Right atrium auricular region (tissue), 2 donors: ENCODE results near the gene CFAP300. TPM values are rescaled to one million over a fixed set of nuclear protein-coding genes. Genes with fewer than 3 reads are reported as not detected.

Source experiments
- DNase-seq: peaks from one replicate; pipeline ENCODE4 v3.0.0-alpha.2; 2019; ENCODE audit warnings: low spot score
- H3K27ac ChIP-seq, 2 donors: fragments of 200-600 bp; sonication (generic); 1 replicate in 1 of 2; 2 replicates in 1 of 2; pipeline ENCODE4 v1.5.1; 2016 to 2019
- H3K27me3 ChIP-seq, 2 donors: fragments of 200-600 bp; sonication (generic); one replicate each; pipeline versions ENCODE4 v1.5.1 to v1.6.0; 2017 to 2019
- H3K36me3 ChIP-seq: fragments of 200-600 bp; sonication (generic); one replicate; pipeline ENCODE4 v1.5.1; 2016
- H3K4me1 ChIP-seq, 2 donors: fragments of 200-600 bp; sonication (generic); one replicate each; pipeline versions ENCODE4 v1.5.1 to v1.6.0; 2017 to 2019
- H3K4me3 ChIP-seq, 2 donors: fragments of 200-600 bp; sonication (generic); 1 replicate in 1 of 2; 2 replicates in 1 of 2; pipeline ENCODE4 v1.5.1; 2017 to 2019; ENCODE audit warnings: mild to moderate bottlenecking in 1 of 2, moderate library complexity in 1 of 2
- H3K9me3 ChIP-seq, 2 donors: fragments of 200-600 bp; sonication (generic); one replicate each; pipeline ENCODE4 v1.5.1; 2019
- CTCF ChIP-seq, 2 donors: fragments of 200-600 bp; sonication (generic); IDR thresholded peaks; one replicate each; pipeline ENCODE4 v1.5.1; 2019; ENCODE audit warnings: antibody characterized with exemption in 2 of 2
- total RNA-seq, 2 donors: library from RNA; depleted of rRNA; stranded (reverse); fragments of >200 nt; gene quantifications; one replicate each; pipeline ENCODE4 v1.1.0, GENCODE V29; 2016

CFAP300 gene
- total RNA-seq, 2 donors from 2014 or later, result 1.8 to 5.4 TPM

- Histone ChIP-seq H3K36me3 (no peaks in the 10 kb centered on the region), H3K4me1 (no peaks in the 10 kb centered on the region), H3K27me3 (no peaks in the 10 kb centered on the region), H3K9me3 (no peaks in the 10 kb centered on the region), H3K4me3 (no peak overlapping the region), H3K27ac (no peak overlapping the region)
- no peak for TF ChIP-seq CTCF (IDR thresholded peaks at IDR 0.05)
- no peak for DNase-seq
Observed at GRCh38 chr11:102026217-102026616, 21.0 kb upstream of the CFAP300 start.

DNA sequence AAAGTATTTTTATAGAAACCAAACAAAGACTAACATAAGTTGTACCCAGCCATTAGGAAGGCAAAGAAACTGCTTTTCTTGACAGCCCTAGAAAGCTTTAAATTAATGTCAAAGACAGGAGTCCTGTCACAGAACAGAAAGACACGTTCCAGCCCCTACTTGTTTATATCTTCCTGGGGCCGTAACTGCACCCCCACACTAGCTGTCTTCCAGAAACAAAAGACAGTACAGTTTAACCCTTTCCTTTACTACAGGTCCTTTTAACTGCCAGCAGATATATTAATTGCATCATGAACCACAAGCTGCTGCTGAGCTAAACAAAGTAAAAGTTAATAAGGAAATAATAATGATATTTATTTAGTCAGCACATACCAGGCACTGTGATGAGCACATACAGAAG, 20.3 kb upstream of the CFAP300 start:
- H3K4me1 ChIP-seq, result no peaks in the 10 kb centered on the region
- no peak overlapping the region for H3K27ac ChIP-seq
- no peaks in the 10 kb centered on the region for H3K27me3 ChIP-seq
- no peak overlapping the region for H3K4me3 ChIP-seq
- H3K9me3 ChIP-seq, result no peaks in the 10 kb centered on the region
- H3K36me3 ChIP-seq, result no peaks in the 10 kb centered on the region
- TF ChIP-seq CTCF (IDR thresholded peaks at IDR 0.05), result no peak
- DNase-seq, result no peak

GRCh38 chr11:102036757-102037156, 10.5 kb upstream of the CFAP300 start:
- Histone ChIP-seq H3K27me3 (no peaks in the 10 kb centered on the region), H3K4me1 (no peaks in the 10 kb centered on the region), H3K36me3 (no peaks in the 10 kb centered on the region), H3K9me3 (peaks cover 0 to 8% of the 10 kb centered on the region in 2 donors), H3K27ac (no peak overlapping the region), H3K4me3 (no peak overlapping the region)
- no peak for TF ChIP-seq CTCF (IDR thresholded peaks at IDR 0.05)
- no peak for DNase-seq

- H3K27me3 ChIP-seq, result peaks cover 0 to 12% of the 10 kb centered on the region in 2 donors
- H3K4me3 ChIP-seq, result peak overlapping the region; percentile 50 to 55
- no peaks in the 10 kb centered on the region for H3K36me3 ChIP-seq
- no peaks in the 10 kb centered on the region for H3K4me1 ChIP-seq
- no peaks in the 10 kb centered on the region for H3K9me3 ChIP-seq
- H3K27ac ChIP-seq, result peak overlapping the region; percentile 66
- DNase-seq, result no peak
- no peak for TF ChIP-seq CTCF (IDR thresholded peaks at IDR 0.05)
Observed at GRCh38 chr11:102046841-102047240, 396 bp upstream of the CFAP300 start.

DNA sequence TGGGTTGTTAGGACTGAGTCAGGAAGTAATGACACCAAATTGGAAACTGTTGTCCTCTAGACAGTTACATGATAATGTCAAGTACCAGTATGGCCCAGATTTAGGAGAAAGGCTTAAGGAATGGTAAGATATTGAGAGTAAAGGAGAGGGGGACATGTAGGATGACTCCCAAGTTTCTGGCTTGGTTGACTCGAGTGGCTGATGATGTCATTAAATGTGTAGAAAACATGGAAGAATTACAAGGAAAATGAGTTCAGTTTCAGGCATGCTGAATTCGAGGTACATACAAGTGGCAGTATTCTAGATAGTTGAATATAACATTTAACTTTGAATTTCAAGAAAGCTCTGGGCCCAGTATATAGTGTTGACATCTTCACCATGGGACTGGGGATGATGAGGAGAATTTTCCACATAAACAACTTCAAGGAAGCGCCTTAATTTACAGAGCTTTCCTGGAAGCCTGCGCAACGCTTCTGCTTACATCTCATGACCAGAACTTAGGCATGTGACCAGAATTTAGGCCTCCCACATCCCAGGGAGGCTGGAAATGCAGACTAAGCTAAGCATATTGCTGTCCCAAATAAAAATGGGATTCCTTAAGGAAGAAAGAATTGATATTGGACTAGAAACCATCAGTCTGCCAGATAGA, 3.8 kb downstream of the CFAP300 start:
- Histone ChIP-seq H3K27me3 (peaks cover 0 to 12% of the 10 kb centered on the region in 2 donors), H3K4me3 (no peak overlapping the region), H3K4me1 (no peaks in the 10 kb centered on the region), H3K9me3 (no peaks in the 10 kb centered on the region), H3K27ac (no peak overlapping the region), H3K36me3 (no peaks in the 10 kb centered on the region)
- no peak for DNase-seq
- TF ChIP-seq CTCF (IDR thresholded peaks at IDR 0.05), result no peak

DNA sequence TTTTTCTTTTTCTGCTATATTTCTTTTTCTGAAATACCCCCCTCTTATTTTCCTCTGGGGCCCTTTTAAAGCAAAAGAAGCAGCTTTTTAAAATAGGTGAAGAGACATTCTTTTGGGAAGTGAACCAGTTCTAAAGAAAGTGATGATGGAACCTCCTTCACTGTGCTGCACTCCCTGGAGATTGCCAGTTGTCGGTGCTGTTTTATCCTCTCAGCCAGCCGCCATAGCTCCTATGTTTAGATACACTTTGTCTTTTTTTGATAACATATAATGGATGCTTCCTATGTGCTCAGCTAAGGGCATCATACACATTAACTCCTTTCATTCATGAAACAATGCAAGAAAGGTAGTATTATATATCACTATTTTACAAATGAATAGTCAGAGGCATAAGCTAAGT, 14.0 kb downstream of the CFAP300 start:
- Histone ChIP-seq H3K4me1 (no peaks in the 10 kb centered on the region), H3K4me3 (no peak overlapping the region), H3K27ac (no peak overlapping the region), H3K27me3 (no peaks in the 10 kb centered on the region), H3K9me3 (no peaks in the 10 kb centered on the region), H3K36me3 (no peaks in the 10 kb centered on the region)
- TF ChIP-seq CTCF (IDR thresholded peaks at IDR 0.05), result peak in 1 of 2 donors; percentile 53
- DNase-seq, result no peak
